ENCODE measurements around the gene GPR89A.
A peak's percentile ranks its signal among the peaks of the same experiment; 100 is the strongest.

The GPR89A gene

GRCh38 chr1:145708063-145708462, 100.3 kb downstream of the GPR89A start:
- TF ChIP-seq ZNF8 (CRISPR knock-in tag; IDR thresholded peaks at IDR 0.05) (no peak), OSR1 (CRISPR knock-in tag; IDR thresholded peaks at IDR 0.05) (no peak), TOX (CRISPR knock-in tag; IDR thresholded peaks at IDR 0.05; ENCODE audit: borderline replicate concordance) (no peak), ZNF565 (CRISPR knock-in tag; conservative IDR thresholded peaks at IDR 0.05; ENCODE audit: low read depth) (no peak), ZFP30 (CRISPR knock-in tag; IDR thresholded peaks at IDR 0.05) (no peak), ZFP3 (CRISPR knock-in tag; IDR thresholded peaks at IDR 0.05) (no peak), ZC3H10 (CRISPR knock-in tag; IDR thresholded peaks at IDR 0.05) (no peak), POU6F1 (CRISPR knock-in tag; IDR thresholded peaks at IDR 0.05; ENCODE audit: borderline replicate concordance, low read depth) (no peak)
- ATAC-seq: no peak; the same call in 2 of the 3 replicates

GRCh38 chr1:145710291-145711027, 102.7 kb downstream of the GPR89A start:
- TF ChIP-seq TOX (CRISPR knock-in tag; IDR thresholded peaks at IDR 0.05; ENCODE audit: borderline replicate concordance) (no peak), ZNF8 (CRISPR knock-in tag; IDR thresholded peaks at IDR 0.05) (no peak), CSRNP3 (CRISPR knock-in tag; IDR thresholded peaks at IDR 0.05) (no peak), ZC3H10 (CRISPR knock-in tag; IDR thresholded peaks at IDR 0.05) (no peak), PPARA (CRISPR knock-in tag; IDR thresholded peaks at IDR 0.05; ENCODE audit: borderline replicate concordance) (no peak), RARB (CRISPR knock-in tag; IDR thresholded peaks at IDR 0.05) (no peak)
- no peak for ATAC-seq

GRCh38 chr1:145711213-145711651, 103.4 kb downstream of the GPR89A start:
- peak; percentile 34; the same call in 2 of the 3 replicates for ATAC-seq
- TF ChIP-seq TSHZ2 (CRISPR knock-in tag; IDR thresholded peaks at IDR 0.05): no peak
- TF ChIP-seq CSRNP3 (CRISPR knock-in tag; IDR thresholded peaks at IDR 0.05): no peak
- TF ChIP-seq ZNF8 (CRISPR knock-in tag; IDR thresholded peaks at IDR 0.05): no peak

GRCh38 chr1:145714524-145715111, 106.8 kb downstream of the GPR89A start:
- no peak for ATAC-seq
- TF ChIP-seq OSR1 (CRISPR knock-in tag; IDR thresholded peaks at IDR 0.05): no peak
- TF ChIP-seq ZNF8 (CRISPR knock-in tag; IDR thresholded peaks at IDR 0.05): no peak
- no peak for TF ChIP-seq TSHZ2 (CRISPR knock-in tag; IDR thresholded peaks at IDR 0.05)
- no peak for TF ChIP-seq ESRRG (CRISPR knock-in tag; IDR thresholded peaks at IDR 0.05)
- no peak for TF ChIP-seq GLIS3 (CRISPR knock-in tag; IDR thresholded peaks at IDR 0.05)
- no peak for TF ChIP-seq BACH2 (CRISPR knock-in tag; IDR thresholded peaks at IDR 0.05; ENCODE audit: borderline replicate concordance)
- TF ChIP-seq CSRNP3 (CRISPR knock-in tag; IDR thresholded peaks at IDR 0.05): no peak

All from SK-N-SH treated with all-trans-retinoic acid at 6 μM for 48 hours (cell line).